CD14-positive monocyte (primary cell): Measurements from ENCODE around the gene SCN8A. TPM values are rescaled to one million over a fixed set of nuclear protein-coding genes. Genes with fewer than 3 reads are reported as not detected.

ENCODE experiments used
- DNase-seq, 3 donors: peaks; one replicate each; pipeline ENCODE4 v3.0.0-alpha.2; 2011 to 2022
- H2AFZ ChIP-seq: 2 replicates; pipeline ENCODE4 v1.6.0; 2012; ENCODE audit warnings: mild to moderate bottlenecking, low read depth, low read length, inconsistent platforms; ENCODE audit not compliant: insufficient read depth, poor library complexity, severe bottlenecking
- H3K27ac ChIP-seq, 2 donors: 1 replicate in 1 of 2; 2 replicates in 1 of 2; pipeline ENCODE4 v1.5.1; 2012 to 2013; ENCODE audit warnings: low read length in 2 of 2, control low read depth in 1 of 2, inconsistent platforms in 1 of 2, low read depth in 1 of 2, mild to moderate bottlenecking in 1 of 2
- H3K27me3 ChIP-seq, 2 donors: one replicate each; pipeline versions ENCODE4 v1.6.0 to v1.6.1; 2011 to 2013; ENCODE audit warnings: low read length in 2 of 2; ENCODE audit not compliant: control insufficient read depth in 2 of 2, insufficient read depth in 2 of 2
- H3K36me3 ChIP-seq, 2 donors: replicated peaks in 1 of 2; 1 replicate in 1 of 2; 2 replicates in 1 of 2; pipeline versions ENCODE4 v1.5.1 to v1.6.1; 2012 to 2013; ENCODE audit warnings: low read length in 2 of 2, control low read depth in 1 of 2, inconsistent platforms in 1 of 2, mild to moderate bottlenecking in 1 of 2; ENCODE audit not compliant: insufficient read depth in 2 of 2, control insufficient read depth in 1 of 2
- H3K4me1 ChIP-seq, 2 donors: 1 replicate in 1 of 2; 2 replicates in 1 of 2; pipeline versions ENCODE4 v1.5.1 to v1.6.1; 2012 to 2013; ENCODE audit warnings: low read length in 2 of 2, control low read depth in 1 of 2, inconsistent platforms in 1 of 2, mild to moderate bottlenecking in 1 of 2, moderate library complexity in 1 of 2; ENCODE audit not compliant: insufficient read depth in 2 of 2, control insufficient read depth in 1 of 2
- H3K4me2 ChIP-seq: replicated peaks from 2 replicates; pipeline ENCODE3; 2012; ENCODE audit warnings: low read length, moderate library complexity, mild to moderate bottlenecking; ENCODE audit not compliant: poor library complexity, severe bottlenecking; ENCODE audit errors: extremely low read depth
- H3K4me3 ChIP-seq, 3 experiments: fragments of 200-600 bp in 1 of 3; sonication (generic) in 1 of 3; replicated peaks in 1 of 3; 1 replicate in 2 of 3; 2 replicates in 1 of 3; pipeline ENCODE4 v1.5.1; 2011 to 2013; ENCODE audit warnings: low read length in 3 of 3, mild to moderate bottlenecking in 3 of 3, control low read depth in 2 of 3, low read depth in 2 of 3, inconsistent platforms in 1 of 3, moderate library complexity in 1 of 3
- H3K79me2 ChIP-seq: 2 replicates; pipeline ENCODE4 v1.6.0; 2012; ENCODE audit warnings: mild to moderate bottlenecking, control low read depth, inconsistent platforms, low read length, moderate library complexity; ENCODE audit not compliant: insufficient read depth
- H3K9ac ChIP-seq: 2 replicates; pipeline ENCODE4 v1.6.0; 2017; ENCODE audit warnings: low read length, mild to moderate bottlenecking; ENCODE audit not compliant: insufficient read depth, poor library complexity, severe bottlenecking
- H3K9me3 ChIP-seq, 2 donors: replicated peaks in 1 of 2; 1 replicate in 1 of 2; 2 replicates in 1 of 2; pipeline versions ENCODE4 v1.5.1 to v1.6.1; 2012 to 2013; ENCODE audit warnings: low read length in 2 of 2, control low read depth in 1 of 2; ENCODE audit not compliant: control insufficient read depth in 1 of 2, insufficient read depth in 1 of 2
- H4K20me1 ChIP-seq: 2 replicates; pipeline ENCODE4 v1.6.0; 2012; ENCODE audit warnings: mild to moderate bottlenecking, low read length, control low read depth, moderate library complexity; ENCODE audit not compliant: insufficient read depth
- H3K27ac Mint-ChIP-seq, 7 donors: one replicate each; pipeline ENCODE4 v1.8.0; 2020; ENCODE audit warnings: mild to moderate bottlenecking in 7 of 7, mixed read lengths in 7 of 7, moderate library complexity in 6 of 7, inconsistent platforms in 2 of 7
- H3K27me3 Mint-ChIP-seq, 3 donors: one replicate each; pipeline ENCODE4 v1.8.0; 2021 to 2022; ENCODE audit warnings: low read depth in 3 of 3, mild to moderate bottlenecking in 3 of 3, mixed read lengths in 3 of 3, moderate library complexity in 3 of 3, inconsistent platforms in 1 of 3
- H3K36me3 Mint-ChIP-seq, 2 donors: one replicate each; pipeline ENCODE4 v1.8.0; 2020; ENCODE audit warnings: mixed read lengths in 2 of 2, inconsistent platforms in 1 of 2, mild to moderate bottlenecking in 1 of 2
- H3K4me1 Mint-ChIP-seq: one replicate; pipeline ENCODE4 v1.8.0; 2020; ENCODE audit warnings: mild to moderate bottlenecking, mixed read lengths
- H3K4me3 Mint-ChIP-seq, 2 donors: one replicate each; pipeline ENCODE4 v1.8.0; 2020; ENCODE audit warnings: mild to moderate bottlenecking in 2 of 2, mixed read lengths in 2 of 2, moderate library complexity in 1 of 2
- H3K9me3 Mint-ChIP-seq, 7 donors: one replicate each; pipeline ENCODE4 v1.8.0; 2020 to 2022; ENCODE audit warnings: mixed read lengths in 7 of 7, mild to moderate bottlenecking in 6 of 7, moderate library complexity in 6 of 7, inconsistent platforms in 2 of 7
- CTCF ChIP-seq: fragments of 200-600 bp; IDR thresholded peaks from one replicate; pipeline ENCODE4 v1.8.0; 2022; ENCODE audit warnings: antibody characterized with exemption, mild to moderate bottlenecking
- WGBS: methylation state at CpG from one replicate; pipeline ENCODE4 v1.1.5; 2013; ENCODE audit warnings: missing lambda C conversion rate; ENCODE audit not compliant: insufficient coverage; 5-methylcytosine and 5-hydroxymethylcytosine counted together
- intact Hi-C, 2 donors: fragments of 100-400 bp; cut with micrococcal nuclease; formaldehyde crosslinking; loops; one replicate each; pipeline versions ENCODE4 v1.15.0 to v1.15.1; 2023
- polyA plus RNA-seq, 3 donors: library from polyadenylated mRNA; depleted of rRNA in 1 of 3; unstranded in 2 of 3; stranded (reverse) in 1 of 3; fragments of 300-500 nt in 2 of 3; fragments of >200 nt in 1 of 3; fragmentation: Illumina TruSeq in 2 of 3; gene quantifications; 1 replicate in 2 of 3; 2 replicates in 1 of 3; pipeline ENCODE4 v1.2.3, GENCODE V29; 2012 to 2021

Gene SCN8A
- polyA plus RNA-seq, 3 donors, result 0.03 TPM; not detected in 2

GRCh38 chr12:51592034-51592705 lies 1.1 kb downstream of the SCN8A start:
- no peak for DNase-seq
- H3K36me3 Mint-ChIP-seq, result no peaks in the 10 kb centered on the region
- Histone ChIP-seq H3K27me3 (peaks cover 56 to 76% of the 10 kb centered on the region in 2 donors), H3K4me3 (no peak overlapping the region), H3K9me3 (peaks cover 0 to 15% of the 10 kb centered on the region in 2 donors), H3K9ac (no peak overlapping the region), H3K36me3 (no peaks in the 10 kb centered on the region), H3K27ac (no peak overlapping the region), H2AFZ (no peak overlapping the region), H3K4me1 (peaks cover 9 to 12% of the 10 kb centered on the region in 2 donors), H3K79me2 (no peaks in the 10 kb centered on the region), H4K20me1 (no peaks in the 10 kb centered on the region), H3K4me2 (no peak overlapping the region)
- intact Hi-C loops, result no loop called here
- H3K4me3 Mint-ChIP-seq, result peak overlapping the region; percentile 35 to 69
- TF ChIP-seq CTCF, result no peak
- peaks cover 15% of the 10 kb centered on the region for H3K4me1 Mint-ChIP-seq
- H3K9me3 Mint-ChIP-seq, result peaks cover 0 to 15% (median 8%) of the 10 kb centered on the region in 7 donors
- 13% methylated on average over 5 of the region's 11 CpGs for WGBS
- no peak overlapping the region for H3K27ac Mint-ChIP-seq
- peaks cover 52 to 70% (median 56%) of the 10 kb centered on the region in 3 donors for H3K27me3 Mint-ChIP-seq

DNA sequence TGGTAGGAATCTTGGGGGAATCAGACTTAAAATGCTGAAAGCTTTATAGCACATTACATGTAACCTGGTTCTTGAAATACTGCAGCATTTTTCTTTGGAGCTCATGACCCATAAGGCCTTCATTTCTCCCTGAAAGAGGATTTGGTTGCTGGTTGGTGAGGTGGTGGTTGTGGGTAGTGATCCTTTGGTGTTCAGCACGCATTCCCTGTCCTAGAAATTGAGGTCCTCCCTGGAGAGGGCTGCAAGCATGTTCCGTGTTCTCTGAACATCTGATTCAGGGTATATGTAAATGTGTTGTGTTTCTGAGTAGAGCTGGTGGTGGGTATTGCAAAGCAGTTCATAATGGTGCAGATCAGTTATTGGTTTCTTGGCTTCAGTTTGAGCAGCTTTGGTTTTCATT lies 2.0 kb downstream of the SCN8A start:
- peaks cover 9 to 12% of the 10 kb centered on the region in 2 donors for H3K4me1 ChIP-seq
- no peak overlapping the region for H2AFZ ChIP-seq
- peaks cover 55 to 71% (median 58%) of the 10 kb centered on the region in 3 donors for H3K27me3 Mint-ChIP-seq
- no peaks in the 10 kb centered on the region for H3K79me2 ChIP-seq
- H3K4me3 Mint-ChIP-seq, result peak overlapping the region in 1 of 2 donors; percentile 69
- peaks cover 0 to 15% (median 8%) of the 10 kb centered on the region in 7 donors for H3K9me3 Mint-ChIP-seq
- peaks cover 56 to 82% of the 10 kb centered on the region in 2 donors for H3K27me3 ChIP-seq
- no peaks in the 10 kb centered on the region for H3K36me3 Mint-ChIP-seq
- WGBS, result 88% methylated on average over 2 of the region's 2 CpGs
- intact Hi-C loops, result no loop called here
- H3K36me3 ChIP-seq, result no peaks in the 10 kb centered on the region
- peaks cover 0 to 15% of the 10 kb centered on the region in 2 donors for H3K9me3 ChIP-seq
- H3K4me3 ChIP-seq, result no peak overlapping the region
- H4K20me1 ChIP-seq, result no peaks in the 10 kb centered on the region
- no peak overlapping the region for H3K27ac ChIP-seq
- no peak overlapping the region for H3K9ac ChIP-seq
- TF ChIP-seq CTCF, result no peak
- no peak overlapping the region for H3K27ac Mint-ChIP-seq
- no peak for DNase-seq
- peaks cover 15% of the 10 kb centered on the region for H3K4me1 Mint-ChIP-seq
- no peak overlapping the region for H3K4me2 ChIP-seq
